Neuronal stem cell (in vitro differentiated cells): ENCODE data around the gene ANK3.

Source experiments
- DNase-seq: peaks from one replicate; pipeline ENCODE4 v3.0.0-alpha.2; 2013; ENCODE audit warnings: low spot score
- H2AFZ ChIP-seq: one replicate; pipeline ENCODE4 v1.6.1; 2013; ENCODE audit warnings: mild to moderate bottlenecking, low read length, inconsistent platforms
- H2AK5ac ChIP-seq: 2 replicates; pipeline ENCODE4 v1.6.1; 2013; ENCODE audit warnings: low read depth, mild to moderate bottlenecking, inconsistent platforms, low read length, moderate library complexity, mixed read lengths
- H2BK120ac ChIP-seq: 2 replicates; pipeline ENCODE4 v1.6.1; 2013; ENCODE audit warnings: low read depth, mild to moderate bottlenecking, inconsistent platforms, low read length, moderate library complexity, mixed read lengths
- H2BK12ac ChIP-seq: one replicate; pipeline ENCODE4 v1.6.1; 2013; ENCODE audit warnings: low read length, inconsistent platforms
- H2BK15ac ChIP-seq: 2 replicates; pipeline ENCODE4 v1.6.1; 2013; ENCODE audit warnings: mild to moderate bottlenecking, low read length, inconsistent platforms, mixed read lengths
- H2BK5ac ChIP-seq: one replicate; pipeline ENCODE4 v1.6.1; 2013; ENCODE audit warnings: inconsistent platforms, mild to moderate bottlenecking, low read length, moderate library complexity
- H3K14ac ChIP-seq: one replicate; pipeline ENCODE4 v1.6.1; 2013; ENCODE audit warnings: low read length, inconsistent platforms
- H3K18ac ChIP-seq: 2 replicates; pipeline ENCODE4 v1.6.1; 2013; ENCODE audit warnings: low read length, inconsistent platforms
- H3K23ac ChIP-seq: 2 replicates; pipeline ENCODE4 v1.6.1; 2013; ENCODE audit warnings: low read depth, mild to moderate bottlenecking, mixed read lengths, low read length, inconsistent platforms; ENCODE audit not compliant: poor library complexity
- H3K27ac ChIP-seq: replicated peaks from 3 replicates; pipeline ENCODE4 v1.5.1; 2013; ENCODE audit warnings: low read length, inconsistent platforms
- H3K27me3 ChIP-seq, 3 experiments: 2 replicates each; pipeline ENCODE4 v1.6.1; 2013; ENCODE audit warnings: low read length in 3 of 3, mild to moderate bottlenecking in 2 of 3, inconsistent platforms in 1 of 3, low read depth in 1 of 3, mixed read lengths in 1 of 3, moderate library complexity in 1 of 3; ENCODE audit not compliant: control insufficient read depth in 3 of 3, insufficient read depth in 3 of 3
- H3K36me3 ChIP-seq, 2 donors: replicated peaks in 1 of 2; 2 replicates each; pipeline ENCODE4 v1.6.1; 2013; ENCODE audit warnings: low read length in 2 of 2; ENCODE audit not compliant: control insufficient read depth in 2 of 2, insufficient read depth in 2 of 2
- H3K4ac ChIP-seq: 2 replicates; pipeline ENCODE4 v1.6.1; 2013; ENCODE audit warnings: inconsistent platforms, mild to moderate bottlenecking, low read length, moderate library complexity
- H3K4me1 ChIP-seq, 2 donors: 1 replicate in 1 of 2; 2 replicates in 1 of 2; pipeline ENCODE4 v1.6.1; 2013; ENCODE audit warnings: low read length in 2 of 2, low read depth in 1 of 2; ENCODE audit not compliant: control insufficient read depth in 2 of 2, insufficient read depth in 1 of 2
- H3K4me2 ChIP-seq: one replicate; pipeline ENCODE4 v1.6.1; 2013; ENCODE audit warnings: mild to moderate bottlenecking, low read length, inconsistent platforms; ENCODE audit not compliant: insufficient read depth, poor library complexity, severe bottlenecking
- H3K4me3 ChIP-seq, 2 donors: 2 replicates each; pipeline ENCODE4 v1.5.1; 2013; ENCODE audit warnings: low read length in 2 of 2, mild to moderate bottlenecking in 2 of 2, inconsistent platforms in 1 of 2, moderate library complexity in 1 of 2
- H3K79me1 ChIP-seq: one replicate; pipeline ENCODE4 v1.6.1; 2013; ENCODE audit warnings: low read depth, mild to moderate bottlenecking, inconsistent platforms, low read length, moderate library complexity
- H3K9ac ChIP-seq: one replicate; pipeline ENCODE4 v1.6.1; 2013; ENCODE audit warnings: mild to moderate bottlenecking, low read depth, low read length, inconsistent platforms; ENCODE audit not compliant: poor library complexity
- H3K9me3 ChIP-seq, 2 donors: replicated peaks in 1 of 2; 2 replicates each; pipeline versions ENCODE3 to v1.6.1; 2013; ENCODE audit warnings: low read length in 2 of 2, mild to moderate bottlenecking in 2 of 2, inconsistent platforms in 1 of 2, low read depth in 1 of 2, mixed read lengths in 1 of 2, moderate library complexity in 1 of 2; ENCODE audit not compliant: control insufficient read depth in 2 of 2, insufficient read depth in 1 of 2
- H4K8ac ChIP-seq: one replicate; pipeline ENCODE4 v1.6.1; 2013; ENCODE audit warnings: low read depth, mild to moderate bottlenecking, inconsistent platforms, low read length, moderate library complexity
- H4K91ac ChIP-seq: one replicate; pipeline ENCODE4 v1.6.1; 2013; ENCODE audit warnings: low read length, low read depth, mild to moderate bottlenecking, inconsistent platforms; ENCODE audit not compliant: poor library complexity
- WGBS, 2 donors: extraction: QIAGEN DNeasy Blood & Tissue Kit; methylation state at CpG; one replicate each; pipeline ENCODE4 v1.1.7; 2013; ENCODE audit warnings: missing lambda C conversion rate in 2 of 2, mixed read lengths in 1 of 2; ENCODE audit not compliant: insufficient read length in 2 of 2, insufficient replicate concordance in 1 of 2; ENCODE audit errors: extremely low coverage in 2 of 2; 5-methylcytosine and 5-hydroxymethylcytosine counted together

Gene ANK3

DNA sequence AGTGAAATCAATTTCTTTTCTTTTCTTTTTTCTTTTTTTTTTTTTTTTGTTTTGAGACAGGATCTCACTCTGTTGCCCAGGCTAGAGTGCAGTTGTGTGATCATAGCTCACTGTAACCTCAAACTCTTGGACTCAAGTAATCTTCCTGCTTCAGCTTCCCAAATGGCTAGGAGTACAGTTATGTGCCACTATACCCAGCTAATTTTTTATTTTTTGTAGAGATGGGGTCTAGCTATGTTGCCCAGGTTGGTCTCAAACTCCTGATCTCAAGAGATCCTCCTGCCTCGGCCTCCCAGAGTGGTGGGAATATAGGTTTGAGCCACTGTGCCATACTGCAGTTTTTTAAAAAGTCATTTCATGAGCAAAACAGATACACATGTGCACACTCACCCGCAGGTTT lies 79.8 kb downstream of the ANK3 start:
- no peak overlapping the region for H3K4me2 ChIP-seq
- no peaks in the 10 kb centered on the region for H3K27me3 ChIP-seq
- H3K4me1 ChIP-seq: peaks cover 0 to 4% of the 10 kb centered on the region in 2 donors
- no peak overlapping the region for H4K91ac ChIP-seq
- no peak overlapping the region for H2BK5ac ChIP-seq
- H3K9ac ChIP-seq: no peak overlapping the region
- no peak overlapping the region for H3K27ac ChIP-seq
- H3K4ac ChIP-seq: no peak overlapping the region
- H4K8ac ChIP-seq: no peak overlapping the region
- no peaks in the 10 kb centered on the region for H3K36me3 ChIP-seq
- H2AFZ ChIP-seq: no peak overlapping the region
- no peak overlapping the region for H3K23ac ChIP-seq
- no peak overlapping the region for H3K14ac ChIP-seq
- no peaks in the 10 kb centered on the region for H3K9me3 ChIP-seq
- H2BK15ac ChIP-seq: no peak overlapping the region
- no peak overlapping the region for H3K18ac ChIP-seq
- no CpG with 5 or more reads among the region's 2 CpGs for WGBS, 2 donors
- H2BK12ac ChIP-seq: no peak overlapping the region
- H2BK120ac ChIP-seq: no peak overlapping the region
- no peaks in the 10 kb centered on the region for H3K79me1 ChIP-seq
- no peak overlapping the region for H3K4me3 ChIP-seq
- no peak overlapping the region for H2AK5ac ChIP-seq
- DNase-seq: no peak

DNA sequence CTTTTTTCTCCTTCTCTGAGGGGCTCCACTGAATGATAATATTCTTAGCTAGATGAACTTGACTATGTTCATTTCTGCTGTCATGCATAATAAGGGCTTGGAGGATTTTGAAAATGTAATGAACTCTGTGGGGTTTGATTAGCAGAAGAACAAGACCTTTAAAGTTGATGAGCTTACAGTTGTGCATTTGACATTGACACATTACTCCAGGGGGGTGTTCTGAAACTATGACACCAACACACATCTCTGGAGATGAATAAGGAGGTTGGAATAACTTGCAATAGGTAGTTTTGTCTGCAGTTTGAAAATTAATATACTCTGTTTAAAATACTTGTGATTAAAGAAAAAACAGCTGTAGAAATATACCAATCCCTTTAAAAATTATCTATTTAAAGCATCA lies 80.3 kb downstream of the ANK3 start:
- no peaks in the 10 kb centered on the region for H3K9me3 ChIP-seq
- no peak overlapping the region for H3K27ac ChIP-seq
- no peak overlapping the region for H3K4ac ChIP-seq
- H3K14ac ChIP-seq: no peak overlapping the region
- H3K4me1 ChIP-seq: peaks cover 0 to 4% of the 10 kb centered on the region in 2 donors
- no peak overlapping the region for H4K91ac ChIP-seq
- H2BK120ac ChIP-seq: no peak overlapping the region
- no peaks in the 10 kb centered on the region for H3K79me1 ChIP-seq
- no peak overlapping the region for H3K4me3 ChIP-seq
- H3K9ac ChIP-seq: no peak overlapping the region
- no peak overlapping the region for H3K18ac ChIP-seq
- H3K23ac ChIP-seq: no peak overlapping the region
- no peaks in the 10 kb centered on the region for H3K36me3 ChIP-seq
- H4K8ac ChIP-seq: no peak overlapping the region
- no peak overlapping the region for H2AK5ac ChIP-seq
- H2BK5ac ChIP-seq: no peak overlapping the region
- no peak overlapping the region for H2BK15ac ChIP-seq
- no peaks in the 10 kb centered on the region for H3K27me3 ChIP-seq
- no peak overlapping the region for H2BK12ac ChIP-seq
- DNase-seq: no peak
- no peak overlapping the region for H2AFZ ChIP-seq
- H3K4me2 ChIP-seq: no peak overlapping the region

DNA sequence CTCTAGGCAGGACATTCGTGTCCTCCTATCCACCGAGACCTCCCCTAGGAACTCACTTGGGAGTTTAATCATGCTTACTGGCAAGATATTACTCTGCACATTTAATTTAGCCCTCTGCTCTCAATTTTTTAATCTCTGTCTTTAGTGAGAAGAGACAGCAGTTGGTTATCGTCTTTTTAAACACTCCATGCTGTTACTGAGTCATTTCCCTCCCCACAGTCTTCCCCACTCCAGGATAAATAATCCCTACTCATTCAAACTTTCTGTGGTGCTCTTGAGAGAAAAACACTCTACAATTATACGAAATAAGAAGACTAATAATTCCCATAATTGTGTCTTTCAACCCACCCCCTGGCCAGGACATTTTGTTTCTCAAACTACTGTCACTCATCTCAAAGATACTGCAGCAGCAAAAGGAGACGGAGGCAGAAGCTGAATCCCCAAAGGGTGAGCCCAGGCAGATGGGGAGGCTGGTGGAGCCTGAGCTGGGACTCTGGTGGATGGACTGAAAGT lies 84.2 kb downstream of the ANK3 start:
- no peak overlapping the region for H4K8ac ChIP-seq
- WGBS, 2 donors: no CpG with 5 or more reads among the region's 5 CpGs
- no peak overlapping the region for H3K4me3 ChIP-seq
- H2BK5ac ChIP-seq: no peak overlapping the region
- H4K91ac ChIP-seq: no peak overlapping the region
- H3K4me1 ChIP-seq: peaks cover 0 to 3% of the 10 kb centered on the region in 2 donors
- H2AFZ ChIP-seq: peak overlapping the region; percentile 21
- H3K4ac ChIP-seq: no peak overlapping the region
- H2BK120ac ChIP-seq: no peak overlapping the region
- H3K4me2 ChIP-seq: no peak overlapping the region
- H2BK12ac ChIP-seq: no peak overlapping the region
- no peak for DNase-seq
- no peaks in the 10 kb centered on the region for H3K27me3 ChIP-seq
- H3K18ac ChIP-seq: no peak overlapping the region
- no peak overlapping the region for H3K27ac ChIP-seq
- H3K9ac ChIP-seq: no peak overlapping the region
- H3K23ac ChIP-seq: no peak overlapping the region
- H2BK15ac ChIP-seq: no peak overlapping the region
- no peak overlapping the region for H2AK5ac ChIP-seq
- no peaks in the 10 kb centered on the region for H3K79me1 ChIP-seq
- H3K9me3 ChIP-seq: no peaks in the 10 kb centered on the region
- no peak overlapping the region for H3K14ac ChIP-seq
- no peaks in the 10 kb centered on the region for H3K36me3 ChIP-seq

DNA sequence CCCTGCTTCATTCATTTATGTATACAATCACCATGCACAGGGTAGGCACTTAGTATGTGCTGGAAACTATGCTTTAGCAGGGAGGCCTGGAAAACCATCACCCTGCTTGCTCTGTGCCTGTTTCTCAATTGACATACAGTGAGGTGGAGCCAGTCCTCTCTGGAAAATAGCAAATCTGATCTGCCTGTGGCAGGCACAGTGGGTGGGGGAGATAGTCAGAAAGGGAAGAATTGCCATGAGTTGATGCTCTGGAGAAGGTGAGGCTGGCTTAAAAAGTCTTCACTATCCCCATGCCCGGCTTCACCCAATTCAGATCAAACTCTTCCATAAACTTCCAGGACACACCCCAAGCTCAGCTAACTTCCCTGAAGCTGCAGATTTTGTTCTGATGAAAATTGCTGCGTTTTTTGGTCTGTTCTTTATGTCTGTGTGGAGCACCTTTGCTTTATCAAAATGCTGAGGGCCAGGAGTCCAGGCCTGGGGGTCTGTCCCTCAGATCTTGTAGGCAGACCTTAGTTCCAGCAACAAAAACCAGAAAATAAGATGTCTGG lies 84.8 kb downstream of the ANK3 start:
- no peak overlapping the region for H4K8ac ChIP-seq
- H3K9ac ChIP-seq: no peak overlapping the region
- H4K91ac ChIP-seq: no peak overlapping the region
- H2BK5ac ChIP-seq: no peak overlapping the region
- no peak overlapping the region for H3K18ac ChIP-seq
- DNase-seq: no peak
- H3K27me3 ChIP-seq: no peaks in the 10 kb centered on the region
- H2AK5ac ChIP-seq: no peak overlapping the region
- H3K36me3 ChIP-seq: no peaks in the 10 kb centered on the region
- H2BK15ac ChIP-seq: no peak overlapping the region
- H3K27ac ChIP-seq: no peak overlapping the region
- no peak overlapping the region for H3K4me3 ChIP-seq
- no peak overlapping the region for H3K4ac ChIP-seq
- no CpG with 5 or more reads among the region's 2 CpGs for WGBS, 2 donors
- no peak overlapping the region for H2BK120ac ChIP-seq
- H2BK12ac ChIP-seq: no peak overlapping the region
- H3K4me1 ChIP-seq: peaks cover 4 to 5% of the 10 kb centered on the region in 2 donors
- no peak overlapping the region for H3K23ac ChIP-seq
- no peaks in the 10 kb centered on the region for H3K79me1 ChIP-seq
- H3K4me2 ChIP-seq: no peak overlapping the region
- no peak overlapping the region for H3K14ac ChIP-seq
- H3K9me3 ChIP-seq: no peaks in the 10 kb centered on the region
- H2AFZ ChIP-seq: peak overlapping the region; percentile 21
